Iris pigment epithelial cell (primary cell): ENCODE data around the gene TMEM269.

Experiments
- DNase-seq: peaks from one replicate; pipeline ENCODE4 v3.0.0-alpha.2; 2011; ENCODE audit warnings: low read depth

TMEM269 gene

DNA sequence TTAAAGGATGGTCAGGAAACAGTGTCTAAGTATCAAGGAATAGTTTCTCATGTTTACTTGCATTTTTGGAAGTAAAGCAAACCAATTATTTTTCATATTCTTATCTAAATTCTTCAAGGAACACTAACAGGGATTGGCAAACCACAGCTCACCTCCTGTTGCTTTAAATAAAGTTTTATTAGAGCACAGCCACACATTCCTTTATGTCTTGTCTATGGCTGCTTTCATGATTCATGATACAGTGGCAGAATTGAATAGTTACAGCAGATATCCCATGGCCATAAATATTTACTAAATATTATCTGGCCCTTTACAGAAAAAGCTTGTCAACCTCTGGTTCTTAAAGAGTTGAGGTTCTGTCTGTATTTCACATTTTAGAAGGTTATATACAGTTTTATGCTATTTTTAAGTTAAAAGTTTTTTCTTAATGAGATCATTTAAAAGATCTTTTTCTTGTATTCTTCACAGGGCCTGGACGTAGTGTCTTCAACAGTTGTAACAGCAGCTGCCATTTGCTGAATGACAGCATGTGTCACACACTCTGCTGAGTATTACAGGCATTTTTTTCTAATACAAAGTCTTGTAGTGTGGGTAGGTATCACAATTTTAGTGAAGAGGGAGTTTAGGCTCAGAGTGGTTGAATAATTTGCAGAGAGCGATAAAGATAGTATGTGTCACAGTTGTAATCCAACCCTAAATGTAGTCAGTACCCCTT lies 64.2 kb downstream of the TMEM269 start:
- DNase-seq: no peak

GRCh38 chr1:42849944-42850343 lies 65.2 kb downstream of the TMEM269 start:
- DNase-seq: no peak
